GM21825 (cell line): Measurements from ENCODE around the gene GEMIN5.
"Not testable (repeated sequence)": the region's sequence is repeated elsewhere in the genome, so short reads cannot be mapped to it uniquely, and the experiment has no call there.

Experiments used
- ATAC-seq: cut with Tn5 transposase; IDR thresholded peaks from one replicate; pipeline ENCODE4 v1.9.1; 2021; ENCODE audit warnings: mild to moderate bottlenecking, moderate library complexity; ENCODE audit not compliant: unreplicated experiment

Gene GEMIN5

GRCh38 chr5:154940772-154941620, 3.0 kb upstream of the GEMIN5 start, which contains the start of gene MRPL22:
TSS of gene MRPL22 (plus strand) at chr5:154941073. CDS start at chr5:154941111, 38 bp downstream.
- ATAC-seq = peak; percentile 56

- no peak for ATAC-seq
Observed at GRCh38 chr5:154940375-154940771, 2.4 kb upstream of the GEMIN5 start.

GRCh38 chr5:154939387-154939786, 1.4 kb upstream of the GEMIN5 start:
- not testable (repeated sequence) for ATAC-seq

DNA sequence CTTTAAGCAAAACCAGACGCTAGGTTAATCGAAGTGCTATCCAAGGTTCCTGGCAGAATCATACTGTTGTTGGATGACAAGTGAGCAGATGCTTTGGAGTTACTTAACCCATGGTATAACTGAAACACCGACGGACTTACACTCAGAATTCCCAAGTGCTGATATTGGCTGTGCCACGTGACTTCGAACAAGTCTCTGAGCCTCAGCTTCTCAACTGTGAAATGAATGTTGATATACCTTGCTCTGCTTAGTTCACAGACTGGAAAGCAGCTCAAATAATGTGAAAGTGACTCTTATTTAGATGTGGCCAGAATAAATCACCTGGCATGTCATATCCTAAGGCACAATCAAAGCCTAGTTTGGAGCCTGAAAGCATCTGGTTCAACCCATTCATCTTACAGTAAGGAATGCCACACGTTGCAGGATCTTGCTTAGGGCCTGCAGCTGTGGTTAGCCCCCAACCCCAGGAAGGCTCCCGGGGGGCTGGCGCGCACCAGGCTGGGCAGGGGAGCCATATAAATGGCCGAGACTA, 759 bp downstream of the GEMIN5 start:
- no peak for ATAC-seq

DNA sequence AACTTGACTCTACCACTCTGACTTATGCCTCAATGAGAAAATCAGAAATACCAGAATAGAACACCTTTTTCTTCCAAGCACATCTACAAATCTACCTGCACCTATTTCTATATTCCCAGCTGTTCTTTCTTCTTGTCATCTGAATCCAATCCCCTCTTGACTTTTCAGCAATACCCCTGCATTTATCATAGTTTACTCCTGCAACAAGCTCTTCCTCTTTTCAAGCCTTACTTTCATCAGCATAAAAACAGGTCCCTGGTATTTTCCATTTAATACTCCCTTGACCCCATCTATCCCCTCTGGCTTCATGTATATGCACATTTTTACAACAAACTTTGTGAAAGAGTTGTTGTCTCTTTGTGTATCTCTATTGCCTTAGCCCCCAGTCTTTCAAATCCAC, 3.1 kb downstream of the GEMIN5 start:
- no peak for ATAC-seq

- no peak for ATAC-seq
Observed at GRCh38 chr5:154933537-154933936, 4.5 kb downstream of the GEMIN5 start.

DNA sequence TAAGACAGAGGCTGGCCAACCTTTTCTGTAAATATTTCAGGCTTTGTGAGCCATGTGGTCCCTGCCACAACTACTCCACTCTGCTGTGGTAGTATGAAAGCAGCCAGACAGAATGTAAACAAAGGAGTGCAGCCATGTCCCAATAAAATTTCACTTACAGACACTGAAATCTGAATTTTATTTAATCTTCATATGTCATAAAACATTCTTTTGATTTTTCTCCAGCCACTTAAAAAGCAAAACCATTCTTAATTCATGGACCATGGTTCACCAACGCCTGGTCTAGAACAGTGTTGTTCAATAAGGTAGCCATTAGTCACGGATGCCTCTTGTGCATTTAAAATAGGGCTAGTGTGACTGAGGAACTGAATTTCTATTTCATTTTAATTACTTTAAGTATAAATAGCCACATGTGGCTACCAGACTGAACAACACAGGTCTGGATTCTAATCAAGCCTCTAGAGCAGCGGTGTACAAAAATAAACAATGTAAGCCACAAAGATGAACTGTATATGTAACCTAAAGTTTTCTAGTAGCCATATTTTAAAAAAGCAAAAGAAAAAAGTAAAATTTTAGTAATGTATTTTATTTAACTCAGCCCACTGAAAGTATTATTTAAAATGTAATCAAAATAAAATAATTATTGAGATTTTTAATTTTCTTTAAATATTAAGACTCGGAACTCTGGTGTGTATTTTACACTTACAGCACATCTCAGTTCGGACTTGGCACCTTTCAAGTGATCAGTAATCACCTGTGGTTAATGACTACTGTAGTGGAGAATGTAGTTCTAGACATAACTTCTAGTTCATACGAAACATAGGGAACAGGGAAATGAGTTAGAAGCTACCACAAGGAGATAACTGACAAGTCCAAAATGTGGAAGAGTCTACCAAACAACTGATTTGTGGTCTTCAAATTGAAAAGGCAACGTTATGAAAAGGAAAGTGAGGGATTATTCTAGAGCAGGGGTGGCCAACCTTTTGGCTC, 14.3 kb downstream of the GEMIN5 start:
- no peak for ATAC-seq

DNA sequence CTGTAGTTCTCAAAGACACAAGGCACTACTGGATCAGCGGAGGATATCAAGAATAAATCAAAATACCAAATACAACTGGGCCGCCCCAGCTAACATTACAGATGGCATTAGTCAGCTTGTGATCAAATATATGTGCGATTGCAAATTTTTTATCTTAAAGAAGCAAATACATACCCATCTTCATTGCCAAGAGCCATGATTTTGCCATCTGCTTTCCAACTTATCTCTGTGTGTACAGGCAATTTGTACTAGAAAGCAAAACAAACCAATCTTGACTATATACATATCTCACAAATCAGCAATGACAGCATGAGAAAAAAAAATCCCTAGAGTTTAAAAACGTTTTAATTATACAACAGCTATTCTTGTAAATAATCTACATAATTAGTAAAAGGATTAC, 20.3 kb downstream of the GEMIN5 start:
- ATAC-seq = no peak

- no peak for ATAC-seq
Observed at GRCh38 chr5:154916874-154917273, 21.1 kb downstream of the GEMIN5 start.

GRCh38 chr5:154905601-154906000, 32.4 kb downstream of the GEMIN5 start:
- not testable (repeated sequence) for ATAC-seq

- no peak for ATAC-seq
Observed at GRCh38 chr5:154901913-154902312, 36.1 kb downstream of the GEMIN5 start.

GRCh38 chr5:154901276-154901675, 36.7 kb downstream of the GEMIN5 start:
- ATAC-seq = no peak

DNA sequence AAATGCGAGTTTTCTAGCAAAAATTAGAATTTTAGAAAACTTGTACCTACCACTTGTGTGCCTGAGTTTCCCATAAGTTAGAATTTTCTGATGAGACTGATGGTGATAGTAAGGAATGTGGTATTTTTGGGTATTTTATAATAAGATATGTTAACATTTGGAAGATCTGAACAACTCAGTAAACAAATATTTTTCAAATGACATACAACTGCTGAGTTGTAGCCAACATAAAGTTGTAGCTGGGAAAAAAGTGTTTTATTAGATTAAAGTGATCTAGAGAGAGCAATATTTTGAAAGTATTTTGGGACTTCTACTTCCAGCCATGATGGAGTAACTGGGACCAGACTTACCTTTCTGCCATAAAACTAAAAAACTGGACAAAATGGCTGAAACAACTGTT, 37.9 kb downstream of the GEMIN5 start:
- ATAC-seq = no peak

DNA sequence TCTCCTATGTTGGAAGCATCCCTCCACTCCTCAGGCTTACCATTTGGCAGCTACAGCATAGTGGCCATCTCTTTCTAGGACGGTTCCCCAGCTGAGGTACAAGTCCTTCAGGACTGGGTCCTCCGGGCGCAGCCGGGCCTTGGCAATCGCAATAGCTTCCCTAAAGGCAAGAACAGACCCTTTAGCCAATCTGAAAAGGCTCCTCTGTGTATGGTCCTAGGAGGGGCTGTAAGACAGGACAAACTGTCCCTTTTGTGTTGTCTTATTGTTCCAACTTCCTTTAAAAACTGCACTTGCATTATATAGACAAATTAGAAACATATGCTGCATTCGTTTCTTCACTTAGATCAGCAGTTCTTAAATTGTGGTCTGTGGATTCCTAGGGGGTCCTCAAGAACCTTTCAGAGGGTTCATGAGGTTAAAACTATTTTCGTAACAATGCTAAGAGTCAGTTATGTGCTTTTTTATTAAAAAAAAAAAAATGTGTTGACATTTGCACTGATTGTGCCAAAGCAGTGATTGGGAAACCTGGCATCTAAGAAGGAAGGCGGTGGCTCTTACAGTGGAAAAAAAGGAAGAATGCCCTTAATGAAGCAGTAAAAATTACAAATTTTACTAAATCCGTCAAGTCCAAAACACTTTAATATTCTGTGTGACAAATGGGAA, 38.7 kb downstream of the GEMIN5 start:
- ATAC-seq = no peak

- no peak for ATAC-seq
Observed at GRCh38 chr5:154898210-154898609, 39.8 kb downstream of the GEMIN5 start.

DNA sequence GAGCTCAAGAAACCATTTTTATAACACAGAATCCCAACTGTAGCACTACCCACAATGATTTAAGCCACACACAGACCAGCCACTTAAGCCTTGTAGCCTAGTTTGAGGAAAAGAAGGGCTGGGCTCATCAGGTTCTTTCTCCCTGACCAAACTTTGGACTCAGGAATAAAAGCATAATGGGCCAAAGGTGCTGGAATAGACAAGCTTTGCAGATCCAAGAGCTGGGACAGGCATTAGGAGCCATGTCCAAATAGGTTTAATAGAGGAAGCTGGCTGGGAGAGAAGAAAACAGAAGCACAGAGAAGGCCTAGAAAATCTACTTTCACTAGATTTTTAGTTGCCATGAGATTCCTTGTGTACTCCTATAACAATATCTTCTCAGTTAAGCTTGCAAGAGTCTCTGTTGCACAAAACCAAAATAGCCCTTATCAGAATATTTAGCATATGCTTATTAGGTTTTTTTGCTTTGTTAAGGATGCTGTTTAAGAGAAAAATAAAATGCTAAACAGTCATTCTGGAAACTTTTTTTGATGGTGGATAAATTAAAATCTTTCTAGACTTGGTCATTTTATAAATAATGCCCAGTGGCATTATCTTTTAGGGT, 41.3 kb downstream of the GEMIN5 start:
- no peak for ATAC-seq

DNA sequence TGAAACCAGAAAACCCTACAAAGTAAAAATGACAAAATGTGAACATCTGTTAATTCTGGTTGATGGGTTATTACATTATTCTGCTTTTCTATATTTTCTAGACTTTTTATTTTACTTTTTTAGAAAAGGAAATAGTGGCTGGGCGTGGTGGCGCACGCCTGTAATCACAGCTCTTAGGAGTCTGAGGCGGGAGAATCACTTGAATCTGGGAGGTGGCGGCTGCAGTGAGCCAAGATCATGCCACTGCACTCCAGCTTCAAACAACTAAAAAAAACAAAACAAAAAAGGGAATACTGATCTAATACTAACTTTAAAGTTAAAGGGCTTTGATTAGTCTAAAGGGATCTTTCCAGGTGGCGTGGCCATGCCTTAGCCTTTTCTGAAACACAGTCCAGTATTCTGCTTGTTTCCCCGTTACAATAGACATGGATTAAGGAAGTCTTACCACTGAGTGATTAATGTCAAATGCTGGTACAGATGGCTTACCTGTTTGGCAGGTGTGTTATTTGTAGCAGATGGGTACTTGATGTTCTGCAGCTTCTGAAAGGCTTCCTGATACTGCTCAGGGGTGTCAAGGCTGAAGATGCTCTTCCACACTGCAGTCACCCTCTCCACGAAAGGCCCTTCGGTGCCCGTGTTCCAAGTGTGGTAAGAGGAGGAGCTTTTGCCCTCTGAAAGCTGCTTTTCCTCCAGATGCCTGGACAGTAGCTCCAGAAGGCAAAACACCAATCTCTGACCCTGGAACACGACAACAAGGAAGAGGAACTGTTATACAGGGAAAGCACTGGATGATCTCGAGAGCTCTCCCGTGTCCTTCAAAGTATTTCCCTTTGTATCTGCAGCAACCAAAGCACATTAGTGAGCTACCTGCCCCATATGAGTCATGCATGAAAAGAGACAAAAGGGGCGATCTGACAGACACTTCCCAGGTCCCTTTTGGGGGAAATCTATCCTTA, 42.1 kb downstream of the GEMIN5 start:
- ATAC-seq = no peak

- no peak for ATAC-seq
Observed at GRCh38 chr5:154893381-154893780, 44.6 kb downstream of the GEMIN5 start.

- ATAC-seq = no peak
Observed at GRCh38 chr5:154892369-154892771, 45.6 kb downstream of the GEMIN5 start.
